ENCODE results near the gene NME4. TPM values are rescaled to one million over a fixed set of nuclear protein-coding genes. Genes with fewer than 3 reads are reported as not detected.

Gene NME4
- total and polyA plus RNA-seq, 10 of the 15 experiments (the other 5 are each of a cell fraction or from before 2014, with no cell fraction given), result 11.0 to 235 (median 97.7) TPM

- no peak for TF ChIP-seq IRF5 (IDR thresholded peaks at IDR 0.05; ENCODE audit: borderline replicate concordance)
- TF ChIP-seq RELA (IDR thresholded peaks at IDR 0.05; ENCODE audit: borderline replicate concordance, partially characterized antibody), result no peak
- no peak for TF ChIP-seq KAT2A (conservative IDR thresholded peaks at IDR 0.05; ENCODE audit: control insufficient read depth, low read depth, low read length)
- TF ChIP-seq RAD21 (IDR thresholded peaks at IDR 0.05; ENCODE audit: insufficient read depth, low read depth, low read length), result no peak
- no peak for TF ChIP-seq CBX3 (IDR thresholded peaks at IDR 0.05; ENCODE audit: borderline replicate concordance, low read depth)
- no peak for TF ChIP-seq ETV6 (conservative IDR thresholded peaks at IDR 0.05 in 1 of 2, IDR thresholded peaks at IDR 0.05 in 1 of 2; ENCODE audit: borderline replicate concordance in 1 of 2, low read depth in 1 of 2)
- no peak for TF ChIP-seq POLR2AphosphoS2 (IDR thresholded peaks at IDR 0.05; ENCODE audit: low read depth, low read length)
- no peak for TF ChIP-seq MAX (IDR thresholded peaks at IDR 0.05; ENCODE audit: low read depth, low read length)
- no peak for TF ChIP-seq SREBF1 (IDR thresholded peaks at IDR 0.05; ENCODE audit: low read length)
- TF ChIP-seq NFIC (IDR thresholded peaks at IDR 0.05; ENCODE audit: low read depth, low read length), result no peak
- no peak for TF ChIP-seq RCOR1 (conservative IDR thresholded peaks at IDR 0.05; ENCODE audit: low read depth, low read length)
- TF ChIP-seq CUX1 (IDR thresholded peaks at IDR 0.05; ENCODE audit: insufficient replicate concordance, low read depth, low read length), result no peak
These were observed 47.0 kb downstream of the NME4 start (continued) for GRCh38 chr16:444027-444426.
